GM18519 (cell line): Measurements from ENCODE around the gene SPSB2.

Experiments
- ATAC-seq: cut with Tn5 transposase; IDR thresholded peaks from one replicate; pipeline ENCODE4 v1.9.1; 2021; ENCODE audit warnings: mild to moderate bottlenecking, moderate library complexity; ENCODE audit not compliant: unreplicated experiment, low FRiP score

Gene SPSB2

GRCh38 chr12:6822426-6823135, 50.5 kb downstream of the SPSB2 start:
- no peak for ATAC-seq

GRCh38 chr12:6821591-6822425, 51.3 kb downstream of the SPSB2 start, which contains the start of gene GPR162:
GPR162 (plus strand) TSS chr12:6821821; CDS start chr12:6823899, 2,078 bp downstream.
- no peak for ATAC-seq
